ENCODE data around the gene CREBRF. TPM values are rescaled to one million over a fixed set of nuclear protein-coding genes. Genes with fewer than 3 reads are reported as not detected.
A peak's percentile ranks its signal among the peaks of the same experiment; 100 is the strongest.

CREBRF gene
- total RNA-seq, 6 experiments from 2014 or later = 6.5 to 15.7 (median 12.6) TPM

GRCh38 chr5:173039188-173039587, 17.0 kb upstream of the CREBRF start:
- intact Hi-C loops (cut with DNase I) = no loop called here
- Histone ChIP-seq H3K36me3 (peaks cover 0 to 8% (median 0%) of the 10 kb centered on the region in 4 donors), H3K4me3 (no peak overlapping the region), H3K27ac (no peak overlapping the region), H3K9me3 (no peaks in the 10 kb centered on the region), H3K27me3 (no peaks in the 10 kb centered on the region), H3K4me1 (no peaks in the 10 kb centered on the region)
- DNase-seq (no peak), ATAC-seq (no peak)
- 78% methylated on average over 3 of the region's 3 CpGs for WGBS (ENCODE audit: insufficient coverage, low coverage, low lambda C conversion rate, missing lambda C conversion rate)
- TF ChIP-seq, protein P1, sequence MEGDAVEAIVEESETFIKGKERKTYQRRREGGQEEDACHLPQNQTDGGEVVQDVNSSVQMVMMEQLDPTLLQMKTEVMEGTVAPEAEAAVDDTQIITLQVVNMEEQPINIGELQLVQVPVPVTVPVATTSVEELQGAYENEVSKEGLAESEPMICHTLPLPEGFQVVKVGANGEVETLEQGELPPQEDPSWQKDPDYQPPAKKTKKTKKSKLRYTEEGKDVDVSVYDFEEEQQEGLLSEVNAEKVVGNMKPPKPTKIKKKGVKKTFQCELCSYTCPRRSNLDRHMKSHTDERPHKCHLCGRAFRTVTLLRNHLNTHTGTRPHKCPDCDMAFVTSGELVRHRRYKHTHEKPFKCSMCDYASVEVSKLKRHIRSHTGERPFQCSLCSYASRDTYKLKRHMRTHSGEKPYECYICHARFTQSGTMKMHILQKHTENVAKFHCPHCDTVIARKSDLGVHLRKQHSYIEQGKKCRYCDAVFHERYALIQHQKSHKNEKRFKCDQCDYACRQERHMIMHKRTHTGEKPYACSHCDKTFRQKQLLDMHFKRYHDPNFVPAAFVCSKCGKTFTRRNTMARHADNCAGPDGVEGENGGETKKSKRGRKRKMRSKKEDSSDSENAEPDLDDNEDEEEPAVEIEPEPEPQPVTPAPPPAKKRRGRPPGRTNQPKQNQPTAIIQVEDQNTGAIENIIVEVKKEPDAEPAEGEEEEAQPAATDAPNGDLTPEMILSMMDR (IDR thresholded peaks at IDR 0.05) = no peak
- no peak for TF ChIP-seq POLR2A (IDR thresholded peaks at IDR 0.05)

DNA sequence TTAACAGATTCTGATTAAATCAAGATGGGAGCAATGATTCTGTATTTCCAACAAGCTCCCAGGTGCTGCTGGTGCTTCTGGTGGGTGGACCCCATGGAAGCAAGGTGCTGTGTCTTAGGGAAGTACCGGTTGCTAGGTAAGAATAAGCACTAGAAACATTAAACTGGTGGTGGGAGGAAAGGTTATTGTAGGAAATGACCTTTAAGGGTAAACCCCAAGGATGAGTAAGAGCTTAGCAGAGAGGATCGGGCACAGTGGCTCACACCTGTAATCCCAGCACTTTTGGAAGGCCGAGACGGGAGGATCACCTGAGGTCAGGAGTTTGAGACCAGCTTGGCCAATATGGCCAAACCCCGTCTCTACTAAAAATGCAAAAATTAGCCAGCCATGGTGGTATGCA, 16.2 kb upstream of the CREBRF start:
- Histone ChIP-seq H3K9me3 (no peaks in the 10 kb centered on the region), H3K27ac (no peak overlapping the region), H3K4me3 (no peak overlapping the region), H3K4me1 (no peaks in the 10 kb centered on the region), H3K36me3 (peaks cover 0 to under 1% (median 0%) of the 10 kb centered on the region in 4 donors), H3K27me3 (no peaks in the 10 kb centered on the region)
- ATAC-seq (no peak), DNase-seq (no peak)
- intact Hi-C loops (cut with DNase I) = loop anchor here in 1 of 2 donors (10.0 kb wide), 1 partner anchor 45 kb away; no protein-coding TSS in a partner anchor
- 94% methylated on average over 4 of the region's 5 CpGs for WGBS (ENCODE audit: insufficient coverage, low coverage, low lambda C conversion rate, missing lambda C conversion rate)
- TF ChIP-seq, protein P1 (IDR thresholded peaks at IDR 0.05) = no peak
- no peak for TF ChIP-seq POLR2A (IDR thresholded peaks at IDR 0.05)

DNA sequence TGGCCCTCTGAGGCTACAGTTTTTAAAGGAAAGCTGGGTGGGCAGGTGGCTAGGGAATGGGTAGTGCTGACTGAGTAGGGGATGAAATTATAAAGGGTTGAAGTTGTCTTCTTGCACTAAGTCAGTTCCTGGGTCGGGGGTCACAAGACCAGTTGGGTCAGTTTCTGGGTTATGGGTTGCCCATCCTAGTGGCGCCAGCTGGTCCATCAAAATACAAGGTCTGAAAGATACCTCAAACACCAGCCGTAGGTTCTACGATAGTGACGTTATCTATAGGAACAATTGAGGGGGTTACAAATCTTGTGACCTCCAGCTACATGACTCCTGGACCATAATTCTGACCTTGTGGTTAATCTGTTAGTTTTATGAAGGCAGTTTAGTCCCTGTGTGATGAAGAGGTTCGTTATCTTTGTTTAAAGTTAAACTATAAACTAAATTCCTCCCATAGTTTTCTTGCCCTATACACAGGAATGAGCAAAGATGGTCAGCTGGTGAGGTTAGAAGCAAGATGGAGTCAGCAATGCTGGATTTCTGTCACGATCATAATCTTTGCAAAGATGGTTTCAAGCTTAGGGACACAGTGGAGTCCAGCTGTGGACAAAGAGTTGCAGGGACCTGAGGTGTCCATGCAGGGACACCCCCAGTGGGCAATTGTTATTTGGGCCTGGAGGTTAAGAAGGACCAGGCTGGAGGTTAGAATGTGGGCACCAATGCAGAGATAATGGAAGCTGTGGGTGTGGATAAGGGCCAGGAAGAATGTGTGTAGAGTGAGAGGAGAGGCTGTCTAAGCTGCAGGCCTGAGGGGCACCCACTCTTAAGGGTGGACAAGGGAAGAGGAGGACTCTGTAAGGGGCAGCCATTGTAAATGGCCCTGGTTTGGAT, 14.0 kb upstream of the CREBRF start:
- Histone ChIP-seq H3K27ac (no peak overlapping the region), H3K9me3 (no peaks in the 10 kb centered on the region), H3K4me3 (no peak overlapping the region), H3K27me3 (no peaks in the 10 kb centered on the region), H3K36me3 (no peaks in the 10 kb centered on the region), H3K4me1 (no peaks in the 10 kb centered on the region)
- DNase-seq = no peak
- 62% methylated on average over 6 of the region's 7 CpGs for WGBS (ENCODE audit: insufficient coverage, low coverage, low lambda C conversion rate, missing lambda C conversion rate)
- TF ChIP-seq, protein P1 (IDR thresholded peaks at IDR 0.05) = no peak
- intact Hi-C loops (cut with DNase I) = loop anchor here in 1 of 2 donors (10.0 kb wide), 1 partner anchor 47 kb away; no protein-coding TSS in a partner anchor
- peak in 1 of 4 donors; percentile 19 for ATAC-seq

GRCh38 chr5:173042763-173043107, 13.4 kb upstream of the CREBRF start:
- Histone ChIP-seq H3K4me1 (no peaks in the 10 kb centered on the region), H3K9me3 (no peaks in the 10 kb centered on the region), H3K4me3 (no peak overlapping the region), H3K36me3 (no peaks in the 10 kb centered on the region), H3K27me3 (no peaks in the 10 kb centered on the region), H3K27ac (no peak overlapping the region)
- WGBS (ENCODE audit: insufficient coverage, low coverage, low lambda C conversion rate, missing lambda C conversion rate) = 67% methylated on average over 2 of the region's 3 CpGs
- TF ChIP-seq POLR2A (IDR thresholded peaks at IDR 0.05) = no peak
- TF ChIP-seq, protein P1 (IDR thresholded peaks at IDR 0.05) = no peak
- ATAC-seq (no peak), DNase-seq (no peak)
- intact Hi-C loops (cut with DNase I) = loop anchor here in 1 of 2 donors (10.0 kb wide), 1 partner anchor 48 kb away; no protein-coding TSS in a partner anchor

All from right lobe of liver (tissue), 6 donors.